Endometrial microvascular endothelial cells (primary cell): ENCODE data around the gene PSMA3. TPM values are rescaled to one million over a fixed set of nuclear protein-coding genes. Genes with fewer than 3 reads are reported as not detected.

Source experiments
- in situ Hi-C: cut with HindIII; loops from 2 replicates; pipeline ENCODE4 v1.10.0; 2017; ENCODE audit warnings: low sequenced_read_pairs, low pct_unique_long_range_greater_than_20kb; ENCODE audit errors: inconsistent ontology term
- total RNA-seq: library from RNA; depleted of rRNA; stranded (reverse); fragments of >200 nt; gene quantifications from one replicate; pipeline ENCODE4 v1.2.3, GENCODE V29; 2015; ENCODE audit errors: inconsistent ontology term

Gene PSMA3
- total RNA-seq, 1 donor from 2014 or later, result 279 TPM

GRCh38 chr14:58296726-58297125 is 52.1 kb downstream of the PSMA3 start:
- in situ Hi-C loops, result no loop called here

GRCh38 chr14:58297412-58297761 is 52.7 kb downstream of the PSMA3 start:
- in situ Hi-C loops, result no loop called here

GRCh38 chr14:58297762-58298476 is 53.3 kb downstream of the PSMA3 start:
- in situ Hi-C loops, result no loop called here

DNA sequence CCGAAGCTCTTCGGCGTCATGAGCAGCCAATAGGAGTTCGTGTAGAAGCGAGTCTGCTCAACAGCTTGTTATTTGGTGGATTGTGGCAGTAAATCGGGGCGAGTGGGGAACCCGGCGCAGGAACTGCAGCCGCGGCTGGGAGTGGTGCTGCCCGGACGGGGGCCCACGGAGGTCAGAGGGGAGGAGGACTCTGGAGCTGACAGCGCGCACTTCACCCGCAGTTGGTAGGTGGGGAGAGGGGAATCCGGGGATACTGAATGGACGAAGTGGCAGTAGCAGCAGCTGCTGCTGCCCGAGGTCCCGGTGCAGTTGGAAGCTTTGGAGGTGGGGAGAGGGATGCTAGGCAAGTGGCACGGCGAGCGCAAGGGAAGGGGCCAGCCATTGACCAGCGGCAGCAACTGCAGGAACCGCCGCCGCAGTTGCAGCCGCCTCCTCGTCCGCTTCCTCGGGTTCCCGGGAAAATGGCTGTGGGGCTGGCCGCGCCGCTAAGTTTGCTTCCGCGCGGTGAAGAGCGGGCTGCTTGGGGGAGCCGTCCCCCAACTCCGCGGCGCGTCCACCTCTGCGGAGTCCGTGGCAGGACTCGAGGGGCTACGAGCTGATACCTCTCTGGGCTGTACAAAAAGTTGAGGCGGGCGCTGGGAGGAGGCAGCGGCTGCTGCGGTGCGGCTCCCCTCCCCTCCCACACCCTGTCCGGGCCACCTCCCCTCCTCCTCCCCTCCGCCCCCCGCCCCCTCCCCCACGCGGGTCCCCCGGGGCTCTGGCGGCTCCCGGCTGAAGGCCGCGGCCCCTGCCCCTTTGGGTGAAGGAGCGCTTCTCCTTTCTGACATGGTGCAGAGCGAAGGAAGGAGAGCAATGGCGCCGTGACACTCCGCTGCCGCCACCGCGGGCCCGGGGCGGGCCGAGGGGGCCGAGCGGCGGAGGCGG is 54.1 kb downstream of the PSMA3 start, which contains the start of gene ARID4A:
Gene ARID4A, plus strand, starts transcription at position 79 of the 924 bp plus-strand sequence. CDS start 1,300 bp downstream, outside the sequence.
- in situ Hi-C loops, result no loop called here

- in situ Hi-C loops, result no loop called here
Measured at GRCh38 chr14:58299401-58300330, 55.0 kb downstream of the PSMA3 start.

DNA sequence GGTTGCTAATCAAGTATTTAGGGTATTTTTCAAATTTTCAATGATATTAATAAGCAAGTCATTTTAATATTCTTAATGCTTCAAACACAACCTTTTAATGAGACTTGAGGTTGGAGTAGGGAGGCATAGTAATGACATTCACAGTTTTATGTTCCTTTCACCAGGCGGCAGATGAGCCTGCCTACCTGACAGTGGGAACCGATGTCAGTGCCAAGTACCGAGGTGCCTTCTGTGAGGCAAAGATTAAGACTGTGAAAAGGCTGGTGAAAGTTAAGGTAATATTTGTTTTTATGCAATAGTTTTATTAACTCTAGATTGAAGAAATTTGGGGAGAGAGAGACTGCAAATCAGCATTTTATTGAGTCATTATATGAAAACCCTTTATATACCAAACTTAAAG is 56.8 kb downstream of the PSMA3 start:
- in situ Hi-C loops, result no loop called here

DNA sequence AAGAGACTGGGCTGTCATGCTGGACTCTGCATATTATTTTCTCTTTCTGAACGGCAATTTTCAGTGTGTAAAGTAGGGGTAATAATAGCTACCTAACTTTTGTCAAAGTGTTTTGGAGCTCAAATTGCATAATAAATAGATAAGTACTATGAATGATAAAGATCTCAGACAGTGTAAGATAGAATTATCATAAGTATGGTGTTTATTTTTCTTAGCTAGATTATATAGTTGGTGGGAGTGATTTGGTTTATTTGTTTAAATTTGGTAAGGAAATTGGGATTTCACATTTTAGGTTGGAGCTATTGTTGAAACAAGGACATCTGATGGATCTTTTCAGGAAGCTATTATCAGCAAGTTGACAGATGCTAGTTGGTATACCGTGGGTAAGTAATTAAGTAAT is 61.1 kb downstream of the PSMA3 start:
- in situ Hi-C loops, result no loop called here

- in situ Hi-C loops, result no loop called here
Measured at GRCh38 chr14:58307597-58308316, 63.1 kb downstream of the PSMA3 start.

DNA sequence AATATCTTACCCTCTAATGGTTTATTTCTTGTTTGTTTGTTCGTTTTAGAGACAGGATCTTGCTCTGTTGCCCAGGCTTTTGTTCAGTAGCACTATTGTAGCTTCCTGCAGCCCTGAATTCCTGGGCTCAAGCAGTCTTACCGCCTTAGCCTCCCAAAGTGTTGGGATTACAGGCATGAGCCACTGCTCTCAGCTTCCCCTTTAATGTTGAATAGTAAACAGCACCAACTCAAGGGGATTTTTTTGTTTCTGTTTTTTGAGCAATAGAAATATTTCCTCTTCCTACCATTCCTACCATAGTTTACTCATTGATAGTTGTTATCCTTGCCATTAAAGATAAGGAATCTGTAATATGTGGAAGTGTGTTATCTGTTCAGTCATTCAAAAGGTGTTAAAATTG is 64.4 kb downstream of the PSMA3 start:
- in situ Hi-C loops, result no loop called here

DNA sequence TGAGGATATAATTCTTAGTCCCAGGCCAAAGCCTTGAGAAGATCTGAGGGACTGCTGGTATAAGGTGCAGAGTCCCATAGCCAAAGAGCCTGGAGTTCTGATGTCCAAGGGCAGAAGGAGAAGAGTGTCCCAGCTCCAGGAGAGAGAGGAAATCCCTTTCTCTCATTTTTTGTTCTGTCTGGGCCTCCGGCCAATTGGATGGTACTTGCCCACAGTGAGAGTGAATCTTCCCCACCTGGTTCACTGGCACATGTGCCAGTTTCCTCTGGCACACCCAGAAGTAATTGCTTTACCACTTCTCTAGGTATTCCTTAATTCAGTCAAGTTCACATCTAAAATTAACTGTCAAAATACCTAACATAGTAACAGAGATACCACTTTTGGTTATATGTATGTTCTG is 69.1 kb downstream of the PSMA3 start:
- in situ Hi-C loops, result no loop called here

DNA sequence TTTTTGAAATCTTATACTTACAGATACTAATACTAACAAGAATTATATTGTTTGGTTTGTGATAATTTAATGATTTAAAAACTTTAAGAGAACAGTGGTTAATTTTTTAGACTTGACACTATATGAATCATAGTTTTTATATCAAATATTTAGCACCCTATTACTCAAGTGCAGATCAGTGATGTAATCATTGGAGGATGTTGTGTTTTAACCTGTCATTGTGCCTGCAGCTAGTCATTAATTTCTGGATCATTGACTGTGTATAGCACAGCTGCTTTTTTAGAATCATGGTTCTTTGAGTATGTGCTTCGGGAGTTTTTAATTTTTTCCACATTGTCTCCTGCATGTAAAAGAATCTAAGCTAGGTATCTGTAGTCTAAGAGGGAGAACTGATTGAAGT is 71.0 kb downstream of the PSMA3 start:
- in situ Hi-C loops, result no loop called here

Other genes with a start within 250 kb of the PSMA3 start
- 0.28 TPM for gene ARMH4, start 92.6 kb upstream of the PSMA3 start, total RNA-seq
- 131 TPM for gene ACTR10, start 44.7 kb upstream of the PSMA3 start, total RNA-seq
- 4.6 TPM for gene ARID4A, start 53.7 kb downstream of the PSMA3 start, total RNA-seq
- not detected for gene TOMM20L, start 151.1 kb downstream of the PSMA3 start, total RNA-seq
- 26.9 TPM for gene TIMM9, start 182.7 kb downstream of the PSMA3 start, total RNA-seq
- gene KIAA0586, start 182.9 kb downstream of the PSMA3 start, total RNA-seq, result 29.1 TPM